ENCODE measurements around the gene RPUSD1.
"Not testable (repeated sequence)": the region's sequence is repeated elsewhere in the genome, so short reads cannot be mapped to it uniquely, and the experiment has no call there.

The RPUSD1 gene

DNA sequence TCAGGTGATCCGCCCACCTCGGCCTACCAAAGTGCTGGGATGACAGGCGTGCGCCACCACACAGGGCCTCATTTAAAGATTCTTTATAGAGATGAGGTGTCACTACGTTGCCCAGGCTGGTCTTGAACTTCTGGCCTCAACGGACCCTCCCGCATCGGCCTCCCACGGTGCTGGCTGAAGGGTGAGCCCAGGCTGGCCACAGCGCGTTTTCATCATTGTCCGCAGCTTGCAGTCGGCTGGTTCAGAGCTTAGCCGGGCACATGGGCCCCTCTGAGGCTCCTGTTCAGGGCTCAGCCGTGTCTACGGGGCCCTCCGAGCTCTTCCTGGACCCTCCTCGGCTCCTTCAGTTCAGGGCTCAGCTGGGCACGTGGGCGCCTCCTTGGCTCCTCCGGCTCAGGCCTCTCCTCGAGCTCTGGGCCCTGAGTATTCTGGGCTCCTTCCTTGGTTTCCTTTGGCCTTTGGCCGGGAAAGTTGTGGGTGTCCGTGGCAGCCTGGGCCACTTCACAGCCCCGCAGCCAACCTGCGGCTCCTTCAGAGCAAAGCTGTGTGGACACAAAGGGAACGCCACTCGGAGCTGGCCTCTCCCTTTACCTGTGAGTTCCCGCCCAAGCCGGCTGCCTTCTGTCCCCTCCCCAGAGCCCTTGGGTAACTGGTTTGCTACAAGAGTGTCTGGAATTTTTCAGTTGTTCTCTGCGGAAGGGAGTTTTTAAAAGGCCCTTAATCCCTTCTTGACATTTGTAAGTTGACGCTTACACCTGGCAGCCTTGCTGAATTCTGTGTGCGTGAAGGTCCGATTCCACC lies 28.9 kb downstream of the RPUSD1 start:
- no peak overlapping the region for H3K9ac ChIP-seq (ENCODE audit: low read length)
- no peaks in the 10 kb centered on the region for H3K27me3 ChIP-seq (ENCODE audit: control insufficient read depth, insufficient read depth, low read length)
- H3K36me3 ChIP-seq (ENCODE audit: control insufficient read depth, low read depth, low read length), result no peaks in the 10 kb centered on the region
- H3K27ac ChIP-seq (ENCODE audit: low read length), result no peak overlapping the region
- H3K4me1 ChIP-seq (ENCODE audit: control insufficient read depth, low read depth, low read length), result no peaks in the 10 kb centered on the region
- H3K4me3 ChIP-seq (ENCODE audit: low read length), result no peak overlapping the region
- H3K9me3 ChIP-seq (ENCODE audit: control insufficient read depth, low read depth, low read length), result no peaks in the 10 kb centered on the region

DNA sequence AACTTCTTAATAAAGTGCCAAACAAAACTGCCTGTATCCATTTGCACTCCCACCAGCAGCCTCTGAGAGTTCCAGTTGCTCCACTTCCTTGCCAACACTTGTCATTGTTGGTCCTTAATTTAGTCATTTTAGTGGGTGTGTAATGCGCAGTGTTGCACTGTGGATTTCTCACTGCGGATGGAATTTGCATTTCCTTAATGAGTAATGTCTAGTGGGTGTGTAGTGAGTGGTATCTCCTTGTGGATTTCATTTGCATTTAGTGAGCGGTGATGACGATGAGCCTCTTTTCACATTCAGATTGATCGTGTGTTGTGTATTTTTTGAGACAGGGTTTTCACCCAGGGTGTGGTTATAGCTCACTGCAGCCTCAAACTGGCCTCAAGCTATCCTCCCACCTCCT lies 31.8 kb downstream of the RPUSD1 start:
- Histone ChIP-seq H3K4me1 (ENCODE audit: control insufficient read depth, low read depth, low read length) (peaks cover 12% of the 10 kb centered on the region), H3K27me3 (ENCODE audit: control insufficient read depth, insufficient read depth, low read length) (no peaks in the 10 kb centered on the region), H3K9me3 (ENCODE audit: control insufficient read depth, low read depth, low read length) (no peaks in the 10 kb centered on the region), H3K36me3 (ENCODE audit: control insufficient read depth, low read depth, low read length) (no peaks in the 10 kb centered on the region), H3K4me3 (ENCODE audit: low read length) (no peak overlapping the region), H3K9ac (ENCODE audit: low read length) (no peak overlapping the region), H3K27ac (ENCODE audit: low read length) (no peak overlapping the region)

DNA sequence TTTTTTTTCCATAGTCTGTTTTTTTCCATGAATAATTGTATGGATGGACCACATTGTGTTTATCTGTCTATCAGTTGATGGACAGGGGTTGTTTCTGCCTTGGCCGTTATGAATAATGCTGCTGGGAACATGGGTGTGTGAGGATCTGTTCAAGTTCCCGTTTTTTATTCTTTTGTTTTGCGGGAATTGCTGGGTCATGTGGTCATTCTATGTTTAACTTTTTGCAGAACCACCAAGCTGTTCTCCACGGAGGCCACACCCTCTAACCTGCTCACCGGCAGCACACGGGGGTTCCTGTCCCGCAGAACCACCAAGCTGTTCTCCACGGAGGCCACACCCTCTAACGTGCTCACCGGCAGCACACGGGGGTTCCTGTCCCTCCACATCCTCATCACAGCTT lies 33.5 kb downstream of the RPUSD1 start:
- Histone ChIP-seq H3K9me3 (ENCODE audit: control insufficient read depth, low read depth, low read length) (no peaks in the 10 kb centered on the region), H3K27me3 (ENCODE audit: control insufficient read depth, insufficient read depth, low read length) (no peaks in the 10 kb centered on the region), H3K4me1 (ENCODE audit: control insufficient read depth, low read depth, low read length) (peaks cover 18% of the 10 kb centered on the region), H3K36me3 (ENCODE audit: control insufficient read depth, low read depth, low read length) (no peaks in the 10 kb centered on the region), H3K9ac (ENCODE audit: low read length) (no peak overlapping the region), H3K4me3 (ENCODE audit: low read length) (no peak overlapping the region), H3K27ac (ENCODE audit: low read length) (no peak overlapping the region)

DNA sequence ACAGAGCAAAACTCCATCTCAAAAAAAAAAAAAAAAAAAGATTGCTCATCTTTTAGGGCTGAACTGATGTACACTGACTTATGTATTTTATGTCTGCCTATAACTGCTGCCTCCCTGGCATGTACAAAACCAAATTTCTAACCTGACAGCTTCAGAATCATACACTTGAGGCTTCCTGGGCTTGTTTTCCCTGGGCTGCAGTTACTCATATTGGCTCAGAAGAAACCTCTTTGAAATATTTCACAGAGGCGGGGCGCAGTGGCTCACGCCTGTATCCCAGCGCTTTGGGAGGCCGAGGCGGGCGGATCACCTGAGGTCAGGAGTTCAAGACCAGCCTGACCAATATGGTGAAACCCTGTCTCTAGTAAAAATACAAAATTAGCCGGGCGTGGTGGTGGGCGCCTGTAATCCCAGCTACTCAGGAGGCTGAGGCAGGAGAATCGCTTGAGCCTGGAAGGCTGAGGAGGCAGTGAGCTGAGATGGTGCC lies 34.0 kb downstream of the RPUSD1 start:
- H3K36me3 ChIP-seq (ENCODE audit: control insufficient read depth, low read depth, low read length); H3K27ac ChIP-seq (ENCODE audit: low read length); H3K9ac ChIP-seq (ENCODE audit: low read length); H3K4me3 ChIP-seq (ENCODE audit: low read length); H3K27me3 ChIP-seq (ENCODE audit: control insufficient read depth, insufficient read depth, low read length); H3K9me3 ChIP-seq (ENCODE audit: control insufficient read depth, low read depth, low read length): not testable (repeated sequence)
- peaks cover 18% of the 10 kb centered on the region for H3K4me1 ChIP-seq (ENCODE audit: control insufficient read depth, low read depth, low read length)

DNA sequence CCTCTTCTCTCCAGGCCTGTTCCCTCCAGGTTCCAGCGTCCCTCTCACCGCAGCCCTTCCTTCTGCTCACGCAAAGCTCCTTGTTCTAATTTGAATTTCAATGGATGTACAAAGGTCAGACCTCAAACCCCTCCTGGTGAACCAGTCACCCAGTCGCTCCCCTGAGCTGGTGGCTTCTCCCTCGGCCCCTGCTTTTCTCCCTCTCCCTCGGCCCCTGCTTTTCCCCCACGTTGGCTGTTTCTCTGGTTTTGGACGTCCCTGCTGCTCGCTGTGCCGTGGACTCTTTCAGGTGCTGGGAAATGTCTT lies 36.2 kb downstream of the RPUSD1 start:
- H3K9ac ChIP-seq (ENCODE audit: low read length), result no peak overlapping the region
- no peaks in the 10 kb centered on the region for H3K36me3 ChIP-seq (ENCODE audit: control insufficient read depth, low read depth, low read length)
- no peak overlapping the region for H3K4me3 ChIP-seq (ENCODE audit: low read length)
- H3K4me1 ChIP-seq (ENCODE audit: control insufficient read depth, low read depth, low read length), result peaks cover 18% of the 10 kb centered on the region
- H3K27ac ChIP-seq (ENCODE audit: low read length), result no peak overlapping the region
- no peaks in the 10 kb centered on the region for H3K9me3 ChIP-seq (ENCODE audit: control insufficient read depth, low read depth, low read length)
- H3K27me3 ChIP-seq (ENCODE audit: control insufficient read depth, insufficient read depth, low read length), result no peaks in the 10 kb centered on the region

DNA sequence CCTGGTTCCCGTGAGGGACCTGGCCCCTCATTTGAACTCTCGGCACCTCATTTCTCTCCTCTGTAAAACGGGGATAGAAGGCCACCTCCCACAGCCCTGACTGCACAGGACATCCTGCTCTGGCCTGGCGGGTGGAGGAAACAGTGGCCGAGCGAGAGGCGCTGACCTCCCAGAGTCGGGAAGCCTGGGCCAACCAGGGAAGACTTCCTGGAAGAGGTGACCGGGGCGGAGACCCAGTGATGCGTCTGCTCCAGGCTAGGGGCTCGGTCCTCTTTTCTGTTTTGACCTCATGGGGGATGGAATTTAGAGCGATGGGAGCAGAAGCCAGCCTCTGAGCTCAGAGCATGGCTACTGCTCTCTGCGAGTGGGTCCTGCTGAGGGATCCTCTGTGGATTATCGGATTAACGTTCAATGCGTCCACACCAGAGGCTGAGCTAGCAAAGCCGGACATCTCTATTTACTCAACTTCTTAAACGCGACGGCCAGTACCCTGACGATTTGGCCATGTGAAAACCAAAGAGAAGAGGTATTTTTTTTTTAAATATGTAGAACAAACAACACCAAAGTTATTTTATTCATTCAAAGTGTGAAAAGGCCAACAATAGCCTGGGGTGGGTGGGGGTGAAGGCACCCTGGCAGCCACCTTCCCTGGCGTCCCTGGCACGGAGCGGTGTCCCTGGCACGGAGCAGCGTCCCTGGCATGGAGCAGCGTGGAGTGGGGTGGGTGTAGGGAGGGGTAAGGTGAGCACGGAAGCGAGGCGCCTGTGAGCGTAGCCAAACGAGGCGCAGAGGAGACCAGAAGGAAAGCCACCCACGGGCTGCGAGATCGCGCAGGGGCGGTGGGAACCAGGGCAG lies 36.8 kb downstream of the RPUSD1 start:
- Histone ChIP-seq H3K27ac (ENCODE audit: low read length) (no peak overlapping the region), H3K4me3 (ENCODE audit: low read length) (no peak overlapping the region), H3K9ac (ENCODE audit: low read length) (no peak overlapping the region), H3K27me3 (ENCODE audit: control insufficient read depth, insufficient read depth, low read length) (no peaks in the 10 kb centered on the region), H3K4me1 (ENCODE audit: control insufficient read depth, low read depth, low read length) (peaks cover 18% of the 10 kb centered on the region), H3K9me3 (ENCODE audit: control insufficient read depth, low read depth, low read length) (no peaks in the 10 kb centered on the region), H3K36me3 (ENCODE audit: control insufficient read depth, low read depth, low read length) (no peaks in the 10 kb centered on the region)

DNA sequence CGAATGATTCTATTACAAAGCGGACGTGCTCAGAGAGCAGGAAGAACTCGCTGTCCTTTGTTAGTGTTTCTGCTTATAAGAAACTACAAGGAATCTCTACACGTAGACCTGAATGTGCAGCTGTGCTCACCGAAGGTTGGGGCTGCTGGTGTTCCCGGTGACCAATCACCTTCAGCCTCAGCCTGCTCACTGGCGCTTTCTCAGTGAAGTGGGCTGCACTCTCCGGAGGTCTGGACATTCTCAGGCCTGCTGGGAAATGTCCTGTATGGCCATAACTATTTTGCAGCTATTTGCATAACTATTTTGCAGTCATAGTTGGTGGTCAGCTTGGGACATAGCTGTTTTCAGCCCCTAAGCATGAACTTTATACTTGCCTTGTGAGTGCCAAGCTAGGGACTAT lies 37.7 kb downstream of the RPUSD1 start:
- Histone ChIP-seq H3K27me3 (ENCODE audit: control insufficient read depth, insufficient read depth, low read length) (no peaks in the 10 kb centered on the region), H3K9me3 (ENCODE audit: control insufficient read depth, low read depth, low read length) (no peaks in the 10 kb centered on the region), H3K27ac (ENCODE audit: low read length) (no peak overlapping the region), H3K36me3 (ENCODE audit: control insufficient read depth, low read depth, low read length) (no peaks in the 10 kb centered on the region), H3K4me1 (ENCODE audit: control insufficient read depth, low read depth, low read length) (peaks cover 18% of the 10 kb centered on the region), H3K4me3 (ENCODE audit: low read length) (no peak overlapping the region), H3K9ac (ENCODE audit: low read length) (no peak overlapping the region)

DNA sequence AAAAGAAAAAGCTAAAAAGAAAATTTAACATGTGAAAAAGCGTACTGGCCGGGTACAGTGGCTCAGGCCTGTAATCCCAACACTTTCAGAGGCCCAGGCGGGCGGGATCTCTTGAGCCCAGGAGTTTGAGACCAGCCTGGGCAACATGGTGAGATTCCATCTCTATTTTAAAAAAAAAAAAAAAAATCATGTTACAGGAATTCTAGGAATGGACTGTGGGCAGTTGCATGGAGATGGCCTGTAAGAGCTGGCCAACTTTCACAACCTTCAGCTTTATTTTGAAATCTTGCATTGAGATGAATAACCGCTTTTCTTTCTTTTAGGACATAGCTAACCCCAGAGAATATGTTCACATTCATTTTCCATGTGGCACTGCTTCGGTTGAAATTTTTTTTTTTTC lies 39.2 kb downstream of the RPUSD1 start:
- H3K9me3 ChIP-seq (ENCODE audit: control insufficient read depth, low read depth, low read length), result no peaks in the 10 kb centered on the region
- H3K9ac ChIP-seq (ENCODE audit: low read length), result no peak overlapping the region
- peaks cover 18% of the 10 kb centered on the region for H3K4me1 ChIP-seq (ENCODE audit: control insufficient read depth, low read depth, low read length)
- no peak overlapping the region for H3K27ac ChIP-seq (ENCODE audit: low read length)
- H3K4me3 ChIP-seq (ENCODE audit: low read length), result no peak overlapping the region
- no peaks in the 10 kb centered on the region for H3K36me3 ChIP-seq (ENCODE audit: control insufficient read depth, low read depth, low read length)
- no peaks in the 10 kb centered on the region for H3K27me3 ChIP-seq (ENCODE audit: control insufficient read depth, insufficient read depth, low read length)

DNA sequence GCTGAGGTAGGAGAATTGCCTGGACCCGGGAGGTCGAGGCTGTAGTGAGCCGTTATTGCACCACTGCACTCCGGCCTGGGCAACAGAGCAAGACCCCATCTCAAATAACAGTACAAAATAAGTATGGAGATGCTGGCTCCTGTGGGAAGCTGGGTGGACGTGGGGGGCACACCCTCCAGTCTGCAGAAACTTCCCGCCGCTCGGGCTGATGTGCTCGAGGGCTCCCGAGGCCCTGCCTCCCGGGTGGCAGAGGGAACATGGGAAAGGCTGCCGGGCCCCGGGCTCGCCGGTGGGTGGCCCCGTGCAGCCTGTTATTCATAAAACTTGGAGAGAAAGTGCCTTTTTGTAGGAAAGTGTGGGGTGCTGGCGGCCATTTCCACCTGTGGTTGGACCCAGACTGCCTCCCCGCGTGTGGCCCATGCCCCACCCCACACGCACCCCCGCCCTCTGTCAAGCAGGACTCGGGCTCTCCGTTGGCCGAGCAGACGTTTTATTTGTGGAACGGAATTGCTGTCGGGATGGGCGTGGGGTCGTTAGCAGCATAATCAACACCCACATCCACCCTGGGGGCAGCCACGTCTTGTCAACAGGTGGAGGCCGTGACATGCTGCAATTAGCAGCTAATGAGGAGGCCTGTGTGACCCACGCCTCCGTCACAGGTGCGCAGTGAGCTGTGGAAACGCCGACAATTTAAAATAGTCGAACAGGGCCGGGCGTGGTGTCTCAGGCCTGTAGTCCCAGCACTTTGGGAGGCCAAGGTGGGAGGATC lies 40.0 kb downstream of the RPUSD1 start:
- Histone ChIP-seq H3K4me1 (ENCODE audit: control insufficient read depth, low read depth, low read length) (peaks cover 18% of the 10 kb centered on the region), H3K27me3 (ENCODE audit: control insufficient read depth, insufficient read depth, low read length) (no peaks in the 10 kb centered on the region), H3K9ac (ENCODE audit: low read length) (no peak overlapping the region), H3K9me3 (ENCODE audit: control insufficient read depth, low read depth, low read length) (no peaks in the 10 kb centered on the region), H3K27ac (ENCODE audit: low read length) (no peak overlapping the region), H3K4me3 (ENCODE audit: low read length) (no peak overlapping the region), H3K36me3 (ENCODE audit: control insufficient read depth, low read depth, low read length) (no peaks in the 10 kb centered on the region)

DNA sequence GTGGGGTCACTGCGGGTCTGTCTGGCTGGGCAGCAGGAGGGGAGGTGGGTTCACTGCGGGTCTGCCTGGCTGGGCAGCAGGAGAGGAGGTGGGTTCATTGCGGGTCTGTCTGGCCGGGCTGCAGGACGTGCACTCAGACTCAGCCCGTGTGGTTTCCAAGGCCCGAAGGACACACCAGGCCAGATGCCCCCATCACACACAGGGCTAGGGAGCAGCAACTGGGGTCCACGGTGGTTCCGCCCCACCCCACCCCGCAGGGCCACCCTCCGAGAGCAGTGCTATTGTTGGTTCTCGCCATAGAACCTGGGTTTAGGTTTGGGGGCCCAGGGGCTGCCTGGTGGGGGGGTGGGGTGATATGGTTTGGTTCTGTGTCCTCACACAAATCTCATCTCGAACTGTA lies 41.5 kb downstream of the RPUSD1 start:
- H3K36me3 ChIP-seq (ENCODE audit: control insufficient read depth, low read depth, low read length), result no peaks in the 10 kb centered on the region
- H3K9me3 ChIP-seq (ENCODE audit: control insufficient read depth, low read depth, low read length), result no peaks in the 10 kb centered on the region
- H3K27ac ChIP-seq (ENCODE audit: low read length), result no peak overlapping the region
- no peak overlapping the region for H3K9ac ChIP-seq (ENCODE audit: low read length)
- no peak overlapping the region for H3K4me3 ChIP-seq (ENCODE audit: low read length)
- peaks cover 9% of the 10 kb centered on the region for H3K4me1 ChIP-seq (ENCODE audit: control insufficient read depth, low read depth, low read length)
- no peaks in the 10 kb centered on the region for H3K27me3 ChIP-seq (ENCODE audit: control insufficient read depth, insufficient read depth, low read length)

DNA sequence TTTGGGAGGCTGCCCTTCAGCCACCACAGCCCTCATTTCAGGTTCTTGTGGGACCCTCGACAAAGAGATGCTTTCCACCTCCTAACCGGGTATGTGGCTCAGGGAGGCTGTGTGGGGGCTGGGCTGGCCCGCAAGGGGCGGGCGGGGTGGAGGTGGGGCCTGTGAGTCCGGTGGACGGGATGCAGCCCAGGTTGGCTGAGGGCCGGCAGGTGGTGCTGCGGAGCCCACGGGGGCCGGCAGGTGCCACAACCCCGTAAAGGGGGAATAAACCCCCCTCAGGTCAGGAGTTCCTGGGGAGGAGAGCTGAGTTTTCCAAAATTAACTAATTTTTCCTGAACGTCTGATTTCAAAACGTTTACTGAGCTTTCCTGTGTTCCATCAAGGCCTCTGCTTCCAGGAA lies 42.4 kb downstream of the RPUSD1 start:
- H3K36me3 ChIP-seq (ENCODE audit: control insufficient read depth, low read depth, low read length), result no peaks in the 10 kb centered on the region
- no peak overlapping the region for H3K4me3 ChIP-seq (ENCODE audit: low read length)
- H3K27me3 ChIP-seq (ENCODE audit: control insufficient read depth, insufficient read depth, low read length), result no peaks in the 10 kb centered on the region
- H3K9me3 ChIP-seq (ENCODE audit: control insufficient read depth, low read depth, low read length), result no peaks in the 10 kb centered on the region
- H3K9ac ChIP-seq (ENCODE audit: low read length), result no peak overlapping the region
- peaks cover under 1% of the 10 kb centered on the region for H3K4me1 ChIP-seq (ENCODE audit: control insufficient read depth, low read depth, low read length)
- H3K27ac ChIP-seq (ENCODE audit: low read length), result no peak overlapping the region

All from iPS-18a (cell line).